ENCODE data around the gene GCK. TPM values are rescaled to one million over a fixed set of nuclear protein-coding genes. Genes with fewer than 3 reads are reported as not detected.

GCK gene
- total RNA-seq, result 0.18 and 0.25 TPM in 2 replicates

DNA sequence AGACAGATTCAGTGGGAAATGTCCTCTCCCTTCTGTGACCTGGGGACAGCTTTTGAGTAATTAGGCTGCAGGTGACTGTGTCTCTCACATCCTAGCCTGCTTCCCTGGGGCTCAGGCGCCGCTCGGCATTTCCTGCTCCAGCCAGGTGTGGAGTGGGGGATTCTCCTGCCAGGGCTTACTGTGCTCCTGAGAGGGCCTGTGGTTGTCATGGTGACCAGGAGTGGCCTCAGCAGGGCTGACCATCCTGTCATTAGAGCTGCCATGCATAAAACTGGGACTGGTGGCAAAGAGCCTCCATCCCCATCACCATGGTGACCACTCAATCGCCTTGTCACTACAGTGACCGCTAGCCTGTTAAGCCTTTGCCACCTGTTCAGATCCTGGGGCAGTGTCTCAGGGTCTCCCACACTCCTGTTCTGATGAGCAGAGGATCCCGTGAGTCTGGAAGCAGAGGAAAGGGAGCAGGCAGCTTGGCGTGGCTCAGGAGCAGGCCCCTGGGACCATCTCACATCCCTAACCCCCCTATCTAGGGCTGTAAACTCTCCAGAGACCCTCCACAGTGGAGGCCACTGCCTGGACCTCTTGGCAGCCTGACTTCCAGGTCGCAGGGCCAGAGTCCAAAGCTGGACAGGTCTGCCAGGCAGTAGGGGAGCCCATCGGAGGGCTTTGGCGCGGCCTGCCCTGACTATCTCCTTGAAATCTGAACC lies at the start of gene GCK:
Gene GCK (minus strand): TSS at position 154 of the 707 bp plus-strand sequence. CDS start 486 bp downstream, outside the sequence.
- intact Hi-C loops (cut with micrococcal nuclease), result no loop called here

DNA sequence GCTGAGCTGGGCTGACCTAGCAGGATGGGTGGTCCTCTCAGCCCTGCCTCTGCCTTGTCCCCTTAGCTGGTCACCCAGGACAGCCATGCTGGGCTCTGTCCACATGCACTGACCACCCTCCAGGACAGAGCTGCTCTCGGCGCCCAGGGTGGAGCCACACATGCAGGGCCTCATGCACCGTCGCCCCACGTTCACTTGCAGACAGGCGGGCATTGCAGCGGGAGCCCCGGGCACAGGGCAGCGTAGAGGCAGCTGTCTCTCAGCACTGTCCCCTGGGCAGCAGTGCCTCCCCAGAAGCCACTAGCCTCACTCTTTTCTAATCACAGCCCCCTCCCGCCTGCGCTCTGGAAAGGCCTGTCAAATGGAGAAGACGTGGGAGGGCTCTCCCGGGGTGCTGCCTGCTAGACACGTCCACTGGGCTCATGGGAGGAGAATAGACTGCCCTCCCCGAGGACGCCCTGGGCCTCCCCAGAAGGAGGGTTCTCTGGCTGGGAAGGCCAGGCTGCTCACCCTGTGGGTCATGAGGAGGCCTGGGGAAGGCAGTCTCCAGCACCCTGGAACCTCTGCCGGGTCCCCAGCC lies 49.0 kb upstream of the GCK start:
- intact Hi-C loops (cut with micrococcal nuclease), result no loop called here

DNA sequence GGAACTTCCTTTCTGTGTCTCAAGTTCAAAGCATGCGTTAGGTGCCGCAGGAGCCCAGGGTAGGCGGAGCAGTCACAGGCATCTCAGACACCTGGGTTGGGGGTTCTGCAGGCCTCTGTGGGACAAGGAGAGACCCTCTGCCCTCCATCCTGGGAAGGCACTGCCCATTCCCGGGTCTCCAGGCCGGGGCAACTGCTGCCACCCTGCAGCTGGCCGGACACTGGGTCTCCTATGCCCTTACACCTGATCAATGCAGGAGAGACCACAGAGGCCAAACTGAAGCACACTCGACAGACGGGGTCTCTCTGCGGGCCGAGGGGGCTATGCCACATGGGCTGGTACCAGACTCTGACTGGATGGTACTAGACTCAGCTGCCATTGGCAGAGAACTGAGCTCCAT lies 48.5 kb upstream of the GCK start:
- intact Hi-C loops (cut with micrococcal nuclease), result no loop called here

DNA sequence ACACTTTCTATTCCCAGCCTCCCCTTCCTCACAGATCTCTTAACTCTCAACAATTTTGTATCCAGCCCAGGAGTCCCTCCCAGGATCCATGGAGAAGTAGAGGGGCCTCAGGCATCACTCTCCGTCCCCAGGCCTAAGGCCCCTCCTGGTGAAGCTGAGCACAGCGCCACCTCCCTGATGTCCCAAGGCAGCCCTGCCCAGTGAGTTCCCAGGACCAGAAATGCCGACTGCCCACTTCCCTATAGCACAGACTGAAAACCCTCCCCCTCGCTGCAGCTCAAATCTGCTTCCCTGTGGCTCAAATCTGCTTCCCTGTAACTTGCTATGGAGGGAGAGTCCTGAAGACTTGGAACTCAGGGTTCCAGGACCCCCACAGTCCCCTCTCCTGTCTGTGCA lies 47.1 kb upstream of the GCK start:
- intact Hi-C loops (cut with micrococcal nuclease), result no loop called here

- intact Hi-C loops (cut with micrococcal nuclease), result no loop called here
These were observed 46.5 kb upstream of the GCK start for GRCh38 chr7:44235582-44236332.

DNA sequence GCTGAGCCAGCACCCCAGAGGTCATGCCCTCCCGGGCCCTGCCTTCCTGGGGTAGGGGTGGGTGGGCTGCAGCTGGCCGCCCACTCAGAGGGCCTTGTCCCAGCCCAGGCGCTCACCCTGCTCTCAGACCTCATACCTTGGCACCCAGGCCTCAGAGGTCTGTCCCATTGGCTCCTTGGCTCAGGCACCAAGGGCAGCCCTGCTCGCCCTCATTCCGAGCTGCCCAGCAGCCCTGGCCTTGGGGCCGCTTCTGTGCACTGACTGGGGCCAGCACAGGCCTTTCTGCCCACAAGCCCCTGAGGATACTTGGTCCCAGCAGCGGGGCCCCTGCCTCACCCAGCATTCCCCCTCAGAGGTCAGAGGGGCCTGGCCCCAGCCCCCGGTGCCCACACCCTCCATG lies 45.8 kb upstream of the GCK start:
- intact Hi-C loops (cut with micrococcal nuclease), result no loop called here

DNA sequence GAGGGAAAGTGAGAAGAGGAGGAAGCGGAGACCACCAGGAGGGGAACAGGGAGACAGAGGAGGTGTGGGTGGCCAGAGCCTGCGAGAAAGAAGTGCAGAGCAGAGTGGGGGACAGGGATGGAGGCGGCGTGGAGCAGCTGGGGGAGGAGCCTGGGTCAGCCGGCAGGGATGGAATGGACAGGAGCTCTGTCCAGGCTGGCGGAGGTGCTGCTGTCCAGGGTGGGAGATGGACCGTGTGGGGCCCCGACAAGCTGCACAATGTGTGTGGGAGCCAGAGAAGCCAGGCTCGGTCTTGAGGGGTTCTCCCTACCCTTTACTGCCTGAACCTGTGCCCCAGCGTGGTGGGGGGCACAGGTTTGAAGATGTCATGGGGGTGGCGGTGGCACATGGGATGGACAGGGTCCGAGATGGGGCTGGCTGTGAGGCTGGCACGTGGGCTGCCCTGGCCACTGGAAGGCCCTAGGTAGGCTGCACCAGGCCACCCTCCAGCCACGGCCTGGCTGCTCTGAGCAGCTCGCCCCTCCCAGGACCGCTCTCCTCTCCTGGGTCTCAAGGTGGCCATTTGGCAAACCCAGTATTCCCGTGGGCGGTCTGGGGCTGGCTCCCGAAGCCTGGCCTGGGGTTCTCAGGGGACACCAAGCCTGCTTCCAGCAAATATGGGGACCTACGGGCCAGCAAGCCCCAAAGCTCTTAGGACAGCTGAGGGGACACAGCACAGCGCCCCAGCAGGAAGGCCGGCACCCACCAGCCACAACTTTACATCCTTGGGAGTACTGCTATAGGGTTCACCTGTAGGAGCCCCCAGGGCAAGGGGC lies 43.9 kb upstream of the GCK start:
- intact Hi-C loops (cut with micrococcal nuclease), result no loop called here

DNA sequence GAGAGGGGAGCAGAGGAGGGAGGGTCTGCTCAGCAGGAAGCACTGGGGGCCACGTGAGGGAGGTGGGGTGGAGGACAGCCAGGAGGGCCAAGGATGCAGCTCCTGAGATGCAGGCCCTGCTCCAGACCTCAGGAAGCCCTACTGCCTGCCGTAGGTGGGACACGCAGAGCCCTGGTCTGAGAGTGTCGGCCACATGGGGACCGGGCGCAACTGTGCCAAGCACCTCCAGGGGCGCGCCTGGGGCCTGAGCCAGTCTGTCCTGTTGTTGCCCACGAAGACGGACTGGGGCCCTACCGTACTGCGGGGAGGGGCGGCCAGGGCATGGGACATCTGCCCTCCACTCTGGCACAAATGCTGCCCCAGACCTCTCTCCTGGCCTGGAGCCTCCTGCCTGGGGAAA lies 43.2 kb upstream of the GCK start:
- intact Hi-C loops (cut with micrococcal nuclease), result no loop called here

- intact Hi-C loops (cut with micrococcal nuclease), result no loop called here
These were observed 41.8 kb upstream of the GCK start for GRCh38 chr7:44231088-44231487.

DNA sequence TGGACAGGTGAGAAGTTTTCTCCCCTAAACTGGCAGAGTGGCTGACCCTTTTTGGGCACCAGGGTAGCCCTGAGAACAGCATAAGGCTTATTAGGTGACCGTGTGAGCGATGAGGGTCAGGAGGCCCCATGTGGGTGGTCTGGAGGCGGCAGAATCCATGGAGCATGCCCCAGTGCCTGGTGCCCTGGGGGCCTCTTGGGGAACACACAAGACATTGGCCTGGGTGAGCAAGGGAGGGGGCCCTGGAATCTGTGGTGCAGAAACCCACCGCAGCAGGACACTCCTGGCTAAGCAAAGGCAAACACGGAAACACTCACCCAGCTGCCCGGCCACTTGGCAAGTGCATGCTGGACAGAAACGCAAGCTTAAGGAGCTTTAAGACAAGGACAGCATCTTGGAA lies 41.0 kb upstream of the GCK start:
- intact Hi-C loops (cut with micrococcal nuclease), result no loop called here

DNA sequence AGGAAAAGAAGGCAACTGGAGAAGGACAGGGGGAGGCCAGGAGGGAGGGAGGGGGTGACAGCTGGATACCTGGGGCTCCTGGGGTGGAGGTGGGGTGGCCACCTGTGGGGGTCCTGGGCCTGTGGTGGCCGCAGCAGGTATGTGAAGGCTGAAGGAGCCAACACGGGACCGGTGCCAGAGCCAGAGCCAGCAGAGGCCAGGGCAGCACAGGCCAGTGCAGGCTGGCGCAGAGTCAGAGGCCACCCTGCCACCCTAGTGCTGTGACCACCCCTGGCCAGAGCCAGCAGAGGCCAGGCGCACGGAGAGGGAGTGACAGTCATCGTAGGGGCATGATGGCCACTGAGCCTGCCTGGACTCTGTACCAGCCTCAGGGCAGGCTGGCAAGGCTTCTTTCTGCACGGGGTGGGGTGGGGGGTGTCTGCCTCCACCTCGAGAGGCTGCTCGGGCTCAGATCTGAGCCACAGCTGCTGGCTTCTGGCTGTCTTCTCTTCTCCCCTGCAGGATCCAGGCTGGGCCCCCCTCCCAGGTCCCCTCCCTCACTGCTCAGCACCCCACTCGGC lies 40.4 kb upstream of the GCK start:
- intact Hi-C loops (cut with micrococcal nuclease), result no loop called here

GRCh38 chr7:44228571-44229350 lies 39.5 kb upstream of the GCK start:
- intact Hi-C loops (cut with micrococcal nuclease), result no loop called here

- intact Hi-C loops (cut with micrococcal nuclease), result no loop called here
These were observed 38.7 kb upstream of the GCK start for GRCh38 chr7:44227911-44228310.

DNA sequence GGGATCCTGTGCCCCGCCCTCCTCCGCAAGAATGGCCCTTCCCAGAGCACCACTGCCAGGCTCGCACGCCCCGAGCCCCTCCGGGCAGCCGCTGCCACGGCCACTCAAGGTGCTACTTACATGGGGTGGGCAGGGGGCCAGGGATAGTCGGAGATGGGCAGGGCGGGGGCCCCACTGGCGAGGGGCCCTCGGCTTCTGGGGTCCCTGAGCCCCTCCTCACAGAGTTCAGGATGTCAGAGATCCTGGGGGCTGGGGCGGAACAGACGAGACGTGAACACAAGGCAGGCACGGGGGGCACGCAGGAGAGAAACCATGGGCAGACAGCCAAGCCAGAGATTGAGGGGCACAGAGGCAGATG lies 37.1 kb upstream of the GCK start:
- intact Hi-C loops (cut with micrococcal nuclease), result no loop called here

DNA sequence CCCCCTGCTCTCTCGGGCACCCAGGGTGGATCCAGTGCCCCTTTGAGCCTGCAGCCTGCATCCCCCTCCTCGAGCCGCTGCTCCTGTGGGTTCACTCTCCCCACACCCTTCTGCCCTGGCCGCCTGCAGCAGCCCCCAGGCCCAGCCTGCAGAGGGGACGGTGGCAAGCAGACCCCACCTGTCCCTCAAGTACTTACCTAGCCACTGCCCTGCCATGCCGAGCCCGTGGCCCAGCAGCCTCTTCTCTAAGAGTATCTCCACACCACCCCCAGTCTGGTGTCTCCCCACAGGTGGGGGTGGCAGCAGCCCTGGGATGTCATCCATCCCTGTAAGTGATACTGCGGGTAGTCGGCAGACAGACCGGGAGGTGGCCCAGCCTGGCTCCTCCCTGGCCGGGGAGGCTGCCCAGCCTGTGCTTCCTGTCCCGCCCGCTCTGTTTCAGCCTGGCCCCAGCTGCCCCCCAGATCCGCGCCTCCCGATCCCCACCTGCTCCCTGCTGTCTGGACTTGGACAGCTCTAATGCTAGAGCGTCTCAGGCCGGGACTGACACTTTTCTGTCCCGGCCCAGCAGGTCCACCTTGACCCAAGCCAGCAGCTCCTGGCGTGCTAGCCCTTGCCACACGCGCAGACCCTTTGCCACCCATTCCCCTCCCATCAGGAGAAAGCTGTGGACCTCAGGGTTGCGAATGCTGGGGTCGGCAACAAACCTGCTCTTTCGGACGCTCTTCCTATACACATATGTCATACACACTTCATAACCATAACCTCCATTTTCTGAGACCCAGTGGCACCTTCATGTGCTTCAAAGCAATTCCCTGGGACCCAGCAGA lies 36.5 kb upstream of the GCK start:
- intact Hi-C loops (cut with micrococcal nuclease), result no loop called here

GRCh38 chr7:44224974-44225565 lies 35.8 kb upstream of the GCK start:
- intact Hi-C loops (cut with micrococcal nuclease), result no loop called here

DNA sequence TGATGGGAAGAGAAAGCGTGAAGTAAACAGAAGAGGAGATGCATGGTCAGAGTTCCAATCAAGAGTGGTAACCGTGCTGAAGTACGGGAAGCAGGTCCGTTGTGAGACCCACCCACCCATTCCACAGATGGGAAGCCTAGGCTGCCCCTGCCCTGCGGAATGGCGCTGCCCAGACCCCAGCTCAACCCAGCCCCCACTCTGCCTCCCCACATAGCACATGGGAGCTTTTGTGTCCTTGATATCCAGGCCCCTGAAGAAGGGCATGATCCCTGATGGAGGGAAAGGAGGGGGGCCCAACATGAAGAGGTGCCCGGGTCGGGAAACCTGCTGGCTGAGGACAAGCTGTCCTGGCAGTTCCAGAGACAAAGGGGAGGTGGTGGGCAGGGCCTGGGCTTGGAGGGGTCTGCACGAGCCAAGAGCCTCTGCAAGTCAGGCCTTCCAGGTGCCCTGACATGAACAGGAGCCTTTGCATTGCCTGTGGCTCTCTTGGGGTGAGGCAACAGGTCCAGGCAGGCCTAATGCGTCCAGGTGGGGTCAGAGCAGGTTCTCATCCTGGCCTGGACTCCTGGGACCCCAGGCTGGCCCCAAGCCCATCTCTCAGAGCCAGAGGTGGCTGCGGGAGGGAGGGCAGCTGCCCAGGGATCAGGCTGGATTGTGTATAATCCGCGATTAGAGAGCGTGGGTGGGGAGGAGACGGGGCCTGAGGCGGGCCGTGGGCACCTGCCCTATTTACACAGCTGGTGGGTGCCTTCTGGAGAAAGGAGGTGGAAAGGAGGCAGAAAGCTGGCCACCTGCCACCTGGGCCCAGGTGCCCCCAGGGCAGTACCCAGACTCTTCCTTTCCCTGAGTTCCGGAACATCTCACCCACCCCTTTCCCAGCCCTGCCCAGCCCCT lies 35.1 kb upstream of the GCK start:
- intact Hi-C loops (cut with micrococcal nuclease), result no loop called here

DNA sequence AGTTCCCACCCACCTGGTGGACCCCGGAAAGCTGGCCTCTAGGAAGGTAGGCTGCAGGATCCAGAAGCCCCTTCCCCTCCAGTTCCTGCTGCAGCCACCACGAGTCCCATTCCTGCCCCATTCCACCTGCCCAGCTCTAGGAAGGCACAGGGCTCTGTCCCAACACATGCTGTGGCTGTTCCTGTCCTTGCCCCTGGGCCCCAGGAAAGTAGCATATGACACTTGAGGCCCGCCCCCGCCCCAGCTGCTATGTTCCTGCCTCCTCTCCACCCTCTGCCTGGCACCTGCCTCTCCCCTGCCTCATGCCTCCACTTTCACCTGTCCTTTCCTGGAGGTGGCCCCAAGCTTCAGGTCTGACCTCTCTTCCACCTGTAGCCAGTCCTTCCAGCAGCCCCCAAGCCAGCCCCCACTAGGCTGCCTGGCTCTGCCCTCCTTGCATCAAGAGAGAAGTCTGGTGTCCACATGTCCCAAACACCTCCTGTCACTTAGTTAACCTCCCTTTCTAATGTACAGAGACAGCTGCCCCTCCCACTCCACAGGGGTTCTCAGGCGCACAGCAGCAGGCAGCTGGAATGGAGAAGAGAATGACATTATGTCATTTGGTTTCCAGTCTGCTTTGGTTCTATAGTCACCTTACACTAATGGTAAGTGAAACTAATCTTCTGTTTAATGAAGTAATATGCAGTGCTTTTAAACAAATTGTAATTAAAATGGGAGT lies 34.3 kb upstream of the GCK start:
- intact Hi-C loops (cut with micrococcal nuclease), result no loop called here
